Measurements from ENCODE around the gene ETS1.

The ETS1 gene

GRCh38 chr11:128590587-128590986, 3.2 kb upstream of the ETS1 start:
- no peak for DNase-seq (ENCODE audit: low read depth)
- no peak overlapping the region for H3K4me3 ChIP-seq (ENCODE audit: low read depth, low read length)
- TF ChIP-seq CTCF (IDR thresholded peaks at IDR 0.05; ENCODE audit: low read depth, low read length, missing control alignments), result no peak
- in situ Hi-C loops (cut with HindIII; ENCODE audit: low sequenced_read_pairs), result no loop called here

- no peak for DNase-seq (ENCODE audit: low read depth)
- in situ Hi-C loops (cut with HindIII; ENCODE audit: low sequenced_read_pairs), result no loop called here
- no peak overlapping the region for H3K4me3 ChIP-seq (ENCODE audit: low read depth, low read length)
- no peak for TF ChIP-seq CTCF (IDR thresholded peaks at IDR 0.05; ENCODE audit: low read depth, low read length, missing control alignments)
Measured at GRCh38 chr11:128589998-128590397, 2.6 kb upstream of the ETS1 start.

- no peak overlapping the region for H3K4me3 ChIP-seq (ENCODE audit: low read depth, low read length)
- DNase-seq (ENCODE audit: low read depth), result no peak
- in situ Hi-C loops (cut with HindIII; ENCODE audit: low sequenced_read_pairs), result no loop called here
- no peak for TF ChIP-seq CTCF (IDR thresholded peaks at IDR 0.05; ENCODE audit: low read depth, low read length, missing control alignments)
Measured at GRCh38 chr11:128588093-128588492, 735 bp upstream of the ETS1 start.

GRCh38 chr11:128586689-128587088, 669 bp downstream of the ETS1 start:
- in situ Hi-C loops (cut with HindIII; ENCODE audit: low sequenced_read_pairs), result no loop called here
- H3K4me3 ChIP-seq (ENCODE audit: low read depth, low read length), result no peak overlapping the region

GRCh38 chr11:128585498-128586238, 1.7 kb downstream of the ETS1 start:
- TF ChIP-seq CTCF (IDR thresholded peaks at IDR 0.05; ENCODE audit: low read depth, low read length, missing control alignments), result no peak
- DNase-seq (ENCODE audit: low read depth), result no peak
- in situ Hi-C loops (cut with HindIII; ENCODE audit: low sequenced_read_pairs), result no loop called here
- H3K4me3 ChIP-seq (ENCODE audit: low read depth, low read length), result no peak overlapping the region

More at GRCh38 chr11:128586689-128587088, 669 bp downstream of the ETS1 start:
- DNase-seq (ENCODE audit: low read depth), result no peak
- TF ChIP-seq CTCF (IDR thresholded peaks at IDR 0.05; ENCODE audit: low read depth, low read length, missing control alignments), result no peak

- in situ Hi-C loops (cut with HindIII; ENCODE audit: low sequenced_read_pairs), result no loop called here
- DNase-seq (ENCODE audit: low read depth), result no peak
- no peak for TF ChIP-seq CTCF (IDR thresholded peaks at IDR 0.05; ENCODE audit: low read depth, low read length, missing control alignments)
- no peak overlapping the region for H3K4me3 ChIP-seq (ENCODE audit: low read depth, low read length)
Measured at GRCh38 chr11:128584253-128584652, 3.1 kb downstream of the ETS1 start.
